HepG2 (cell line): ENCODE data around the gene PUM1. TPM values are rescaled to one million over a fixed set of nuclear protein-coding genes. Genes with fewer than 3 reads are reported as not detected.

Source experiments
- FOSL2 ChIP-seq: sonication (generic); formaldehyde crosslinking; IDR thresholded peaks from 2 replicates; pipeline ENCODE4 v1.4.0; 2020; ENCODE audit warnings: missing genetic modification reagents
- FOXP1 ChIP-seq, 2 experiments: fragments of 450-650 bp in 1 of 2; IDR thresholded peaks; 2 replicates each; pipeline ENCODE4 v1.6.1; 2017 to 2018; ENCODE audit warnings: antibody characterized with exemption in 1 of 2
- GFI1 ChIP-seq: sonication (generic); formaldehyde crosslinking; IDR thresholded peaks from 2 replicates; pipeline ENCODE4 v1.5.0; 2020; ENCODE audit warnings: missing genetic modification reagents, mild to moderate bottlenecking, borderline replicate concordance
- NR2F1 ChIP-seq, 2 experiments: fragments of 450-650 bp in 1 of 2; formaldehyde crosslinking in 1 of 2; IDR thresholded peaks; 2 replicates each; pipeline versions ENCODE4 v1.5.0 to v1.6.1; 2016 to 2020; ENCODE audit warnings: mild to moderate bottlenecking in 1 of 2, missing compliant biosample characterization in 1 of 2, missing genetic modification reagents in 1 of 2, moderate library complexity in 1 of 2
- SMAD3 ChIP-seq: sonication (generic); formaldehyde crosslinking; IDR thresholded peaks from 2 replicates; pipeline ENCODE4 v1.4.0; 2020; ENCODE audit warnings: missing genetic modification reagents
- SSRP1 ChIP-seq: IDR thresholded peaks from 2 replicates; pipeline ENCODE4 v1.6.1; 2016; ENCODE audit warnings: control low read depth
- TGIF2 ChIP-seq: IDR thresholded peaks from 2 replicates; pipeline ENCODE4 v1.6.1; 2016; ENCODE audit warnings: control low read depth, missing compliant biosample characterization
- THAP11 ChIP-seq: IDR thresholded peaks from 2 replicates; pipeline ENCODE4 v1.6.1; 2016; ENCODE audit warnings: missing biosample characterization, missing genetic modification reagents
- ZBTB46 ChIP-seq: sonication (generic); formaldehyde crosslinking; IDR thresholded peaks from 2 replicates; pipeline ENCODE4 v1.4.0; 2020; ENCODE audit warnings: mild to moderate bottlenecking, missing genetic modification reagents, borderline replicate concordance
- ZMAT5 ChIP-seq: sonication (generic); formaldehyde crosslinking; IDR thresholded peaks from 2 replicates; pipeline ENCODE4 v1.5.0; 2020; ENCODE audit warnings: mild to moderate bottlenecking, low read depth, missing genetic modification reagents, borderline replicate concordance
- ZNF557 ChIP-seq: sonication (generic); formaldehyde crosslinking; IDR thresholded peaks from 2 replicates; pipeline ENCODE4 v1.4.0; 2020; ENCODE audit warnings: missing genetic modification reagents
- ZNF639 ChIP-seq: conservative IDR thresholded peaks from 2 replicates; pipeline ENCODE4 v1.6.1; 2018; ENCODE audit warnings: missing genetic modification reagents
- ZNF674 ChIP-seq: sonication (generic); formaldehyde crosslinking; IDR thresholded peaks from 2 replicates; pipeline ENCODE4 v1.5.0; 2020; ENCODE audit warnings: low read depth, mild to moderate bottlenecking, missing genetic modification reagents
- ZNF747 ChIP-seq: sonication (generic); formaldehyde crosslinking; IDR thresholded peaks from 2 replicates; pipeline ENCODE4 v1.8.1; 2023; ENCODE audit warnings: missing genetic modification reagents, mild to moderate bottlenecking, borderline replicate concordance
- ZNF775 ChIP-seq: sonication (generic); formaldehyde crosslinking; IDR thresholded peaks from 2 replicates; pipeline ENCODE4 v1.4.0; 2020; ENCODE audit warnings: missing genetic modification reagents, mild to moderate bottlenecking, moderate library complexity, borderline replicate concordance
- ZNF780A ChIP-seq: sonication (generic); formaldehyde crosslinking; IDR thresholded peaks from 2 replicates; pipeline ENCODE4 v1.8.0; 2022; ENCODE audit warnings: mild to moderate bottlenecking, missing genetic modification reagents, moderate library complexity
- polyA plus RNA-seq, 8 experiments: library from polyadenylated mRNA; depleted of rRNA in 3 of 8; stranded (reverse) in 7 of 8; unstranded in 1 of 8; fragments of >200 nt; fragmentation: Illumina TruSeq in 4 of 8; extraction: Trizol in 4 of 8; gene quantifications; 2 replicates each; pipeline versions ENCODE4 v1.2.1 to v1.2.3, GENCODE V29; 2011 to 2016; ENCODE audit warnings: low read depth in 4 of 8, missing spikeins in 1 of 8, mixed read lengths in 1 of 8; ENCODE audit not compliant: insufficient read depth in 1 of 8
- total RNA-seq, 5 experiments: library from RNA; depleted of rRNA; stranded (reverse); fragments of >200 nt; fragmentation: Illumina TruSeq; extraction: Trizol; gene quantifications; 2 replicates each; pipeline ENCODE4 v1.2.3, GENCODE V29; 2016; ENCODE audit warnings: low read depth in 1 of 5
- TF ChIP-seq, protein P1 (sequence below): sonication (generic); formaldehyde crosslinking; IDR thresholded peaks from 2 replicates; pipeline ENCODE4 v1.4.0; 2020; ENCODE audit warnings: missing genetic modification reagents, borderline replicate concordance
- TF ChIP-seq, protein P2 (sequence below): sonication (generic); formaldehyde crosslinking; IDR thresholded peaks from 2 replicates; pipeline ENCODE4 v1.5.0; 2020; ENCODE audit warnings: missing genetic modification reagents
- TF ChIP-seq, protein P3 (sequence below): IDR thresholded peaks from 2 replicates; pipeline ENCODE4 v1.6.1; 2018; ENCODE audit warnings: missing genetic modification reagents
- TF ChIP-seq, protein P4 (sequence below): sonication (generic); formaldehyde crosslinking; IDR thresholded peaks from 2 replicates; pipeline ENCODE4 v1.8.1; 2023; ENCODE audit warnings: missing genetic modification reagents, mild to moderate bottlenecking, borderline replicate concordance

The PUM1 gene
- total and polyA plus RNA-seq, 2 of the 13 experiments (the other 11 are each of a cell fraction or from before 2014, with no cell fraction given), result 64.7 to 91.0 TPM

- TF ChIP-seq, protein P1, sequence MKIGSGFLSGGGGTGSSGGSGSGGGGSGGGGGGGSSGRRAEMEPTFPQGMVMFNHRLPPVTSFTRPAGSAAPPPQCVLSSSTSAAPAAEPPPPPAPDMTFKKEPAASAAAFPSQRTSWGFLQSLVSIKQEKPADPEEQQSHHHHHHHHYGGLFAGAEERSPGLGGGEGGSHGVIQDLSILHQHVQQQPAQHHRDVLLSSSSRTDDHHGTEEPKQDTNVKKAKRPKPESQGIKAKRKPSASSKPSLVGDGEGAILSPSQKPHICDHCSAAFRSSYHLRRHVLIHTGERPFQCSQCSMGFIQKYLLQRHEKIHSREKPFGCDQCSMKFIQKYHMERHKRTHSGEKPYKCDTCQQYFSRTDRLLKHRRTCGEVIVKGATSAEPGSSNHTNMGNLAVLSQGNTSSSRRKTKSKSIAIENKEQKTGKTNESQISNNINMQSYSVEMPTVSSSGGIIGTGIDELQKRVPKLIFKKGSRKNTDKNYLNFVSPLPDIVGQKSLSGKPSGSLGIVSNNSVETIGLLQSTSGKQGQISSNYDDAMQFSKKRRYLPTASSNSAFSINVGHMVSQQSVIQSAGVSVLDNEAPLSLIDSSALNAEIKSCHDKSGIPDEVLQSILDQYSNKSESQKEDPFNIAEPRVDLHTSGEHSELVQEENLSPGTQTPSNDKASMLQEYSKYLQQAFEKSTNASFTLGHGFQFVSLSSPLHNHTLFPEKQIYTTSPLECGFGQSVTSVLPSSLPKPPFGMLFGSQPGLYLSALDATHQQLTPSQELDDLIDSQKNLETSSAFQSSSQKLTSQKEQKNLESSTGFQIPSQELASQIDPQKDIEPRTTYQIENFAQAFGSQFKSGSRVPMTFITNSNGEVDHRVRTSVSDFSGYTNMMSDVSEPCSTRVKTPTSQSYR (CRISPR knock-in tag), result peak; percentile 46; the same call in 1 of the 2 replicates
- TF ChIP-seq, protein P2, sequence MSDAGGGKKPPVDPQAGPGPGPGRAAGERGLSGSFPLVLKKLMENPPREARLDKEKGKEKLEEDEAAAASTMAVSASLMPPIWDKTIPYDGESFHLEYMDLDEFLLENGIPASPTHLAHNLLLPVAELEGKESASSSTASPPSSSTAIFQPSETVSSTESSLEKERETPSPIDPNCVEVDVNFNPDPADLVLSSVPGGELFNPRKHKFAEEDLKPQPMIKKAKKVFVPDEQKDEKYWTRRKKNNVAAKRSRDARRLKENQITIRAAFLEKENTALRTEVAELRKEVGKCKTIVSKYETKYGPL, result no peak
- TF ChIP-seq ZMAT5 (CRISPR knock-in tag) (no peak), ZNF639 (no peak), SSRP1 (CRISPR knock-in tag) (no peak), FOXP1 (IDR thresholded peaks at IDR 0.05) (no peak), FOXP1 (CRISPR knock-in tag; IDR thresholded peaks at IDR 0.05) (peak; percentile 44), ZNF747 (CRISPR knock-in tag) (no peak), FOSL2 (CRISPR knock-in tag) (peak; percentile 92), GFI1 (CRISPR knock-in tag) (no peak), ZNF780A (CRISPR knock-in tag) (no peak), SMAD3 (0 out of 2 replicates have a peak, but pooled peaks have one; percentile 29), THAP11 (CRISPR knock-in tag) (peak; percentile 32; the same call in 1 of the 2 replicates), TGIF2 (CRISPR knock-in tag) (no peak), ZBTB46 (CRISPR knock-in tag) (no peak), ZNF674 (CRISPR knock-in tag) (no peak), ZNF775 (no peak), ZNF557 (CRISPR knock-in tag) (no peak), NR2F1 (CRISPR knock-in tag; IDR thresholded peaks at IDR 0.05) (peak; percentile 87 to 93; a peak in 3 of 4 replicates)
- TF ChIP-seq, protein P3, sequence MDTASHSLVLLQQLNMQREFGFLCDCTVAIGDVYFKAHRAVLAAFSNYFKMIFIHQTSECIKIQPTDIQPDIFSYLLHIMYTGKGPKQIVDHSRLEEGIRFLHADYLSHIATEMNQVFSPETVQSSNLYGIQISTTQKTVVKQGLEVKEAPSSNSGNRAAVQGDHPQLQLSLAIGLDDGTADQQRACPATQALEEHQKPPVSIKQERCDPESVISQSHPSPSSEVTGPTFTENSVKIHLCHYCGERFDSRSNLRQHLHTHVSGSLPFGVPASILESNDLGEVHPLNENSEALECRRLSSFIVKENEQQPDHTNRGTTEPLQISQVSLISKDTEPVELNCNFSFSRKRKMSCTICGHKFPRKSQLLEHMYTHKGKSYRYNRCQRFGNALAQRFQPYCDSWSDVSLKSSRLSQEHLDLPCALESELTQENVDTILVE (CRISPR knock-in tag), result no peak
- TF ChIP-seq, protein P4, sequence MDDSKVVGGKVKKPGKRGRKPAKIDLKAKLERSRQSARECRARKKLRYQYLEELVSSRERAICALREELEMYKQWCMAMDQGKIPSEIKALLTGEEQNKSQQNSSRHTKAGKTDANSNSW (CRISPR knock-in tag), result no peak
Observed at GRCh38 chr1:30892671-30893073, 172.8 kb downstream of the PUM1 start (continued).
